H1 (cell line): ENCODE results near the gene ARMH4. TPM values are rescaled to one million over a fixed set of nuclear protein-coding genes. Genes with fewer than 3 reads are reported as not detected.

ENCODE experiments used
- CTCF ChIA-PET: fragments of 300-600 bp; sonication (Branson Sonifier 250); formaldehyde crosslinking; loops from one replicate; lab custom pipeline; 2021; ENCODE audit not compliant: partially characterized antibody; lab: Charles Lee
- POLR2A ChIA-PET: fragments of 300-600 bp; sonication (Branson Sonifier 250); formaldehyde crosslinking; loops from one replicate; lab custom pipeline; 2021; ENCODE audit warnings: inconsistent platforms; ENCODE audit not compliant: partially characterized antibody; lab: Charles Lee
- DNase-seq, 2 experiments: peaks; one replicate each; pipeline versions ENCODE4 v3.0.0 to v3.0.0-alpha.2; 2010 to 2022; ENCODE audit warnings: low spot score in 2 of 2, low read depth in 1 of 2, mixed read lengths in 1 of 2
- FAIRE-seq: peaks from 2 replicates; lab custom pipeline; 2011; peaks lifted over from hg19 to GRCh38; lab: Jason Lieb, UNC
- H2AFZ ChIP-seq: 2 replicates; pipeline ENCODE4 v1.8.1; 2012; ENCODE audit warnings: low read length, inconsistent platforms
- H2AK5ac ChIP-seq: 2 replicates; pipeline ENCODE4 v1.6.1; 2013; ENCODE audit warnings: low read depth, low read length
- H2BK120ac ChIP-seq: replicated peaks from 2 replicates; pipeline ENCODE3; 2013; ENCODE audit warnings: low read depth, low read length, inconsistent platforms
- H2BK12ac ChIP-seq: 2 replicates; pipeline ENCODE4 v1.6.1; 2013; ENCODE audit warnings: low read depth, low read length
- H2BK15ac ChIP-seq: 2 replicates; pipeline ENCODE4 v1.6.1; 2013; ENCODE audit warnings: low read length
- H2BK20ac ChIP-seq: 2 replicates; pipeline ENCODE4 v1.6.1; 2013; ENCODE audit warnings: low read length
- H2BK5ac ChIP-seq: 2 replicates; pipeline ENCODE4 v1.6.1; 2013; ENCODE audit warnings: low read depth, low read length
- H3K14ac ChIP-seq: 2 replicates; pipeline ENCODE4 v1.6.1; 2013; ENCODE audit warnings: inconsistent platforms; ENCODE audit not compliant: insufficient read length
- H3K18ac ChIP-seq: 2 replicates; pipeline ENCODE4 v1.6.1; 2013; ENCODE audit warnings: low read length; ENCODE audit errors: extremely low read depth
- H3K23ac ChIP-seq: 2 replicates; pipeline ENCODE4 v1.6.1; 2013; ENCODE audit warnings: inconsistent platforms; ENCODE audit not compliant: insufficient read length
- H3K23me2 ChIP-seq: 2 replicates; pipeline ENCODE4 v1.6.1; 2013; ENCODE audit warnings: low read depth, low read length
- H3K27ac ChIP-seq: 2 replicates; pipeline ENCODE4 v1.6.1; 2011; ENCODE audit warnings: low read depth, low read length, inconsistent platforms
- H3K27me3 ChIP-seq, 4 experiments: replicated peaks in 1 of 4; 1 replicate in 1 of 4; 2 replicates in 3 of 4; pipeline versions ENCODE4 v1.6.1 to v1.8.1; 2011 to 2013; ENCODE audit warnings: low read length in 3 of 4, mild to moderate bottlenecking in 3 of 4, inconsistent platforms in 2 of 4, mixed read lengths in 2 of 4, moderate library complexity in 1 of 4; ENCODE audit not compliant: control insufficient read depth in 3 of 4, insufficient read depth in 3 of 4; ENCODE audit errors: extremely low read depth in 1 of 4
- H3K36me3 ChIP-seq, 4 experiments: 2 replicates each; pipeline versions ENCODE4 v1.6.1 to v1.8.1; 2011 to 2013; ENCODE audit warnings: mild to moderate bottlenecking in 4 of 4, low read length in 3 of 4, moderate library complexity in 2 of 4, control low read depth in 1 of 4, inconsistent platforms in 1 of 4; ENCODE audit not compliant: insufficient read depth in 4 of 4, control insufficient read depth in 2 of 4
- H3K4ac ChIP-seq: replicated peaks from 2 replicates; pipeline ENCODE3; 2013; ENCODE audit warnings: low read length, low read depth, mixed read lengths, inconsistent platforms; ENCODE audit not compliant: insufficient read length
- H3K4me1 ChIP-seq, 4 experiments: replicated peaks in 1 of 4; 1 replicate in 1 of 4; 2 replicates in 3 of 4; pipeline versions ENCODE4 v1.6.1 to v1.8.1; 2011 to 2013; ENCODE audit warnings: low read length in 3 of 4, inconsistent platforms in 2 of 4, mixed read lengths in 1 of 4; ENCODE audit not compliant: insufficient read depth in 4 of 4, control insufficient read depth in 3 of 4
- H3K4me2 ChIP-seq, 2 experiments: 2 replicates each; pipeline versions ENCODE4 v1.6.1 to v1.8.1; 2011 to 2013; ENCODE audit warnings: low read depth in 2 of 2, low read length in 2 of 2, control low read depth in 1 of 2, inconsistent platforms in 1 of 2, mild to moderate bottlenecking in 1 of 2; ENCODE audit not compliant: insufficient read depth in 1 of 2
- H3K4me3 ChIP-seq, 4 experiments: fragments of 200-600, 300-600 bp in 1 of 4; sonication (generic), shearing (Covaris generic), sonication (Bioruptor Twin) in 1 of 4; 2 replicates each; pipeline versions ENCODE4 v1.5.1 to v1.8.1; 2011 to 2016; ENCODE audit warnings: low read length in 4 of 4, low read depth in 3 of 4, control low read depth in 2 of 4, inconsistent platforms in 2 of 4, mild to moderate bottlenecking in 2 of 4, mixed read lengths in 1 of 4, moderate library complexity in 1 of 4; ENCODE audit not compliant: insufficient read depth in 2 of 4; ENCODE audit errors: extremely low read depth in 1 of 4
- H3K56ac ChIP-seq: replicated peaks from 2 replicates; pipeline ENCODE3; 2013; ENCODE audit warnings: low read depth, mild to moderate bottlenecking, mixed read lengths, low read length, inconsistent platforms; ENCODE audit not compliant: insufficient read length
- H3K79me1 ChIP-seq: 2 replicates; pipeline ENCODE4 v1.6.1; 2013; ENCODE audit warnings: low read depth, low read length, control low read depth
- H3K79me2 ChIP-seq, 2 experiments: 2 replicates each; pipeline versions ENCODE4 v1.6.1 to v1.8.1; 2012 to 2013; ENCODE audit warnings: low read length in 2 of 2, mild to moderate bottlenecking in 2 of 2, inconsistent platforms in 1 of 2; ENCODE audit not compliant: insufficient read depth in 2 of 2, control insufficient read depth in 1 of 2
- H3K9ac ChIP-seq, 4 experiments: replicated peaks in 1 of 4; 1 replicate in 1 of 4; 2 replicates in 3 of 4; pipeline versions ENCODE4 v1.6.1 to v1.8.1; 2011 to 2013; ENCODE audit warnings: low read depth in 3 of 4, low read length in 3 of 4, control low read depth in 2 of 4, mild to moderate bottlenecking in 2 of 4, moderate library complexity in 2 of 4, inconsistent platforms in 1 of 4; ENCODE audit errors: extremely low read depth in 1 of 4
- H3K9me3 ChIP-seq, 2 experiments: 2 replicates each; pipeline versions ENCODE4 v1.6.1 to v1.8.1; 2012 to 2013; ENCODE audit warnings: mild to moderate bottlenecking in 2 of 2, moderate library complexity in 2 of 2, control low read depth in 1 of 2, inconsistent platforms in 1 of 2, low read depth in 1 of 2, low read length in 1 of 2, mixed read lengths in 1 of 2; ENCODE audit not compliant: insufficient read depth in 2 of 2
- H4K20me1 ChIP-seq, 2 experiments: replicated peaks in 1 of 2; 2 replicates each; pipeline versions ENCODE3 to v1.8.1; 2011 to 2013; ENCODE audit warnings: inconsistent platforms in 2 of 2, low read length in 2 of 2, mild to moderate bottlenecking in 1 of 2; ENCODE audit not compliant: insufficient read depth in 2 of 2, control insufficient read depth in 1 of 2
- H4K5ac ChIP-seq: 2 replicates; pipeline ENCODE4 v1.6.1; 2013; ENCODE audit warnings: low read length, low read depth, mixed read lengths, inconsistent platforms; ENCODE audit not compliant: insufficient read length
- H4K8ac ChIP-seq: 2 replicates; pipeline ENCODE4 v1.8.0; 2013; ENCODE audit warnings: mild to moderate bottlenecking, moderate library complexity, low read length, inconsistent platforms; ENCODE audit not compliant: insufficient read depth; ENCODE audit errors: extremely low read depth
- H4K91ac ChIP-seq: replicated peaks from 2 replicates; pipeline ENCODE3; 2013; ENCODE audit warnings: low read length, mixed read lengths, inconsistent platforms; ENCODE audit not compliant: insufficient read length
- BACH1 ChIP-seq: IDR thresholded peaks from 2 replicates; pipeline ENCODE4 v1.6.1; 2012; ENCODE audit warnings: low read length, improper control_type of control experiment
- BRCA1 ChIP-seq: IDR thresholded peaks from 2 replicates; pipeline ENCODE4 v1.6.1; 2012; ENCODE audit warnings: low read depth, low read length, improper control_type of control experiment
- CBX8 ChIP-seq: fragments of 300-800, 300-1000 bp; sonication (generic); IDR thresholded peaks from 2 replicates; pipeline ENCODE4 v1.7.1; 2016; ENCODE audit warnings: low read depth, low read length, borderline replicate concordance
- CTBP2 ChIP-seq: IDR thresholded peaks from 2 replicates; pipeline ENCODE4 v1.7.0; 2011; ENCODE audit warnings: borderline replicate concordance, mild to moderate bottlenecking, moderate library complexity, mixed read lengths, low read length; ENCODE audit not compliant: insufficient read depth, insufficient read length
- JUND ChIP-seq: IDR thresholded peaks from 2 replicates; pipeline ENCODE4 v1.6.1; 2011; ENCODE audit warnings: mild to moderate bottlenecking, improper control_type of control experiment, low read length
- KDM5A ChIP-seq: fragments of 200-600 bp; IDR thresholded peaks from 2 replicates; pipeline ENCODE4 v1.7.1; 2012; ENCODE audit warnings: mild to moderate bottlenecking, low read length, inconsistent platforms, mixed read lengths
- RFX5 ChIP-seq: IDR thresholded peaks from 2 replicates; pipeline ENCODE4 v1.6.1; 2011; ENCODE audit warnings: low read depth, low read length, improper control_type of control experiment, borderline replicate concordance
- RXRA ChIP-seq: IDR thresholded peaks from 2 replicates; pipeline ENCODE4 v1.6.1; 2011; ENCODE audit warnings: low read depth, mild to moderate bottlenecking, low read length, moderate library complexity; ENCODE audit not compliant: insufficient read depth
- SAP30 ChIP-seq: fragments of 300-600 bp; sonication (generic); IDR thresholded peaks from 2 replicates; pipeline ENCODE4 v1.7.1; 2012; ENCODE audit warnings: low read length, moderate library complexity, mild to moderate bottlenecking, inconsistent platforms; ENCODE audit not compliant: insufficient read depth, insufficient replicate concordance
- TEAD4 ChIP-seq: IDR thresholded peaks from 2 replicates; pipeline ENCODE4 v1.6.1; 2012; ENCODE audit warnings: low read depth, low read length, inconsistent platforms, mixed read lengths
- WGBS, 2 experiments: shearing (Covaris generic) in 1 of 2; methylation state at CpG; one replicate each; pipeline versions ENCODE4 v1.1.6 to v1.1.7; 2013 to 2015; ENCODE audit warnings: low lambda C conversion rate in 2 of 2, mixed read lengths in 2 of 2, inconsistent platforms in 1 of 2, low coverage in 1 of 2, missing lambda C conversion rate in 1 of 2; ENCODE audit not compliant: insufficient replicate concordance in 2 of 2, insufficient coverage in 1 of 2, insufficient read length in 1 of 2; ENCODE audit errors: extremely low coverage in 1 of 2, missing lambda C conversion rate in 1 of 2; 5-methylcytosine and 5-hydroxymethylcytosine counted together
- polyA plus RNA-seq, 7 experiments: library from polyadenylated mRNA; depleted of rRNA in 3 of 7; stranded (reverse) in 5 of 7; unstranded in 2 of 7; fragments of >200 nt in 5 of 7; fragments of 200-250 nt in 2 of 7; gene quantifications; 1 replicate in 5 of 7; 2 replicates in 1 of 7; 4 replicates in 1 of 7; pipeline versions ENCODE4 v1.2.1 to v1.2.3, GENCODE V29; 2011 to 2013; ENCODE audit warnings: missing spikeins in 2 of 7, mixed read lengths in 2 of 7
- total RNA-seq: library from RNA; stranded (reverse); fragmentation: NEBNext Ultra II Directional; extraction: Animal tissue kit (Norgen Biotek cat#: 25700); gene quantifications from 2 replicates; pipeline ENCODE4 v1.2.1, GENCODE V29; 2021

The ARMH4 gene
- total and polyA plus RNA-seq, 2 of the 8 experiments (the other 6 are each of a cell fraction or from before 2014, with no cell fraction given): 7.1 to 25.4 TPM

DNA sequence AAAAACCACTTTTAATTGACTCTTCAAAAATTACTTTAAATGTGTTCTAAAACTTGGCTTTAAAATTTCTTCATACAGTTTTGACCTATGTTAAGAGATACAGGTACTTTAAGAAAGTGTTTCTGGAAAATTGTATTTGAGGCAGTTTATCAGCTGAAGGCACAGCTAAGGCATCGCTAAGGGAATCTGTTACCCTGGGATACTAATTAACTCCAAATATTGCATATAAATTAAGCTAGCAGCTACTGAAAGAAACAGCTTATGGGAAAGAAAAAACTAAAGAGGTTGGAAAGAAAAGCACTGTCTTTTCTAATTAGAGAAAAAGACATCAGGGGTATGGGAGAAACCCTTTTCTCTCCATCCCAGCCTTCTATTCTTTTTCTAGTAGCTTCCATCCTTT, 152.0 kb downstream of the ARMH4 start:
- H3K4me3 ChIP-seq: no peak overlapping the region
- no peak overlapping the region for H3K56ac ChIP-seq
- no peak overlapping the region for H4K5ac ChIP-seq
- no peak overlapping the region for H4K91ac ChIP-seq
- no peak for TF ChIP-seq SAP30
- TF ChIP-seq RFX5: no peak
- TF ChIP-seq BACH1: no peak
- TF ChIP-seq CBX8: no peak
- TF ChIP-seq CTBP2: no peak
- TF ChIP-seq TEAD4: no peak
- no peak for TF ChIP-seq BRCA1
- TF ChIP-seq RXRA: no peak
- TF ChIP-seq JUND: no peak
- no peak for TF ChIP-seq KDM5A
- H4K8ac ChIP-seq: no peak overlapping the region
- no peak overlapping the region for H3K4me2 ChIP-seq
- no peaks in the 10 kb centered on the region for H3K79me2 ChIP-seq
- H3K79me1 ChIP-seq: no peaks in the 10 kb centered on the region
- no peak overlapping the region for H2BK15ac ChIP-seq
- DNase-seq (no peak), FAIRE-seq (no peak)
- no peaks in the 10 kb centered on the region for H3K36me3 ChIP-seq
- POLR2A ChIA-PET: interaction anchor here (0.9 to 1.8 kb wide), 2 partner anchors 9 to 12 kb away, joined by 3 read pairs; no protein-coding TSS in a partner anchor
- H2AFZ ChIP-seq: no peak overlapping the region
- no peak overlapping the region for H2AK5ac ChIP-seq
- no peaks in the 10 kb centered on the region; the same call in 1 of the 2 replicates for H3K23me2 ChIP-seq
- H3K14ac ChIP-seq: no peak overlapping the region
- CTCF ChIA-PET: interaction anchor here (1.5 kb wide), 1 partner anchor 72 kb away, joined by 3 read pairs; no protein-coding TSS in a partner anchor
- H2BK5ac ChIP-seq: no peak overlapping the region
- no peak overlapping the region for H3K4ac ChIP-seq
- no peak overlapping the region for H3K18ac ChIP-seq
- no peak overlapping the region for H3K23ac ChIP-seq
- H3K9ac ChIP-seq: no peak overlapping the region
- H3K9me3 ChIP-seq: no peaks in the 10 kb centered on the region
- H2BK120ac ChIP-seq: no peak overlapping the region
- no peaks in the 10 kb centered on the region for H4K20me1 ChIP-seq
- H3K4me1 ChIP-seq: no peaks in the 10 kb centered on the region
- WGBS, 2 experiments: 95% methylated on average over 1 of the region's 1 CpG; no CpG with 5 or more reads in 1 of the 2 experiments
- no peak overlapping the region for H3K27ac ChIP-seq
- H2BK20ac ChIP-seq: no peak overlapping the region
- peaks cover 0 to under 1% (median 0%) of the 10 kb centered on the region in 4 experiments; a peak in 2 of 7 replicates for H3K27me3 ChIP-seq
- H2BK12ac ChIP-seq: no peak overlapping the region
